ENCODE results near the gene GALNT7. TPM values are rescaled to one million over a fixed set of nuclear protein-coding genes. Genes with fewer than 3 reads are reported as not detected.
A peak's percentile ranks its signal among the peaks of the same experiment; 100 is the strongest.

Gene GALNT7
- total and polyA plus RNA-seq, 10 of the 15 experiments (the other 5 are each of a cell fraction or from before 2014, with no cell fraction given), result 14.2 to 33.2 (median 28.9) TPM

GRCh38 chr4:173317004-173317403 is 148.4 kb downstream of the GALNT7 start:
- Histone ChIP-seq H3K4me2 (ENCODE audit: control insufficient read depth, insufficient read depth) (no peak overlapping the region), H4K20me1 (ENCODE audit: control insufficient read depth, insufficient read depth) (no peaks in the 10 kb centered on the region), H3K4me1 (ENCODE audit: control insufficient read depth, insufficient read depth, low read length) (no peaks in the 10 kb centered on the region; the same call in 1 of the 2 replicates), H3K36me3 (ENCODE audit: control insufficient read depth in 2 of 2, insufficient read depth in 2 of 2, low read length in 1 of 2) (peaks cover 8 to 9% of the 10 kb centered on the region in 2 experiments; a peak in 2 of 4 replicates), H3K4me3 (no peak overlapping the region), H3K9me3 (replicated peaks; ENCODE audit: control insufficient read depth, insufficient read depth, low read length) (no peaks in the 10 kb centered on the region), H3K27ac (ENCODE audit: control insufficient read depth, insufficient read depth) (no peak overlapping the region), H3K79me2 (ENCODE audit: control insufficient read depth, insufficient read depth, low read length) (no peaks in the 10 kb centered on the region), H3K27me3 (replicated peaks in 1 of 2; ENCODE audit: control insufficient read depth in 2 of 2, insufficient read depth in 2 of 2, low read length in 1 of 2) (no peaks in the 10 kb centered on the region), H3K9ac (ENCODE audit: control insufficient read depth, insufficient read depth, low read length) (no peak overlapping the region), H2AFZ (ENCODE audit: control insufficient read depth, low read depth, low read length) (no peak overlapping the region)
- ChIA-PET POLR2A (no interaction called here), CTCF (interaction anchor here (0.9 to 5.2 kb wide), 4 partner anchors 15 to 304 kb away, joined by 3 to 57 read pairs (median 6); no protein-coding TSS in a partner anchor), RAD21 (ENCODE audit: unreplicated experiment) (interaction anchor here (1.2 kb wide), 1 partner anchor 304 kb away, joined by 4 read pairs; no protein-coding TSS in a partner anchor), SMC1A (ENCODE audit: uncharacterized antibody, unreplicated experiment) (interaction anchor here (0.6 to 6.7 kb wide), 2 partner anchors 96 to 103 kb away, joined by 3 to 84 read pairs; no protein-coding TSS in a partner anchor)
- ATAC-seq, result peak; percentile 89
- in situ Hi-C loops (cut with MboI), result no loop called here
- no TSS peak for BruUV-seq (replicated peaks)
- no peak for TF ChIP-seq SP1 (IDR thresholded peaks at IDR 0.05; ENCODE audit: low read depth, low read length)
- TF ChIP-seq, protein P1, sequence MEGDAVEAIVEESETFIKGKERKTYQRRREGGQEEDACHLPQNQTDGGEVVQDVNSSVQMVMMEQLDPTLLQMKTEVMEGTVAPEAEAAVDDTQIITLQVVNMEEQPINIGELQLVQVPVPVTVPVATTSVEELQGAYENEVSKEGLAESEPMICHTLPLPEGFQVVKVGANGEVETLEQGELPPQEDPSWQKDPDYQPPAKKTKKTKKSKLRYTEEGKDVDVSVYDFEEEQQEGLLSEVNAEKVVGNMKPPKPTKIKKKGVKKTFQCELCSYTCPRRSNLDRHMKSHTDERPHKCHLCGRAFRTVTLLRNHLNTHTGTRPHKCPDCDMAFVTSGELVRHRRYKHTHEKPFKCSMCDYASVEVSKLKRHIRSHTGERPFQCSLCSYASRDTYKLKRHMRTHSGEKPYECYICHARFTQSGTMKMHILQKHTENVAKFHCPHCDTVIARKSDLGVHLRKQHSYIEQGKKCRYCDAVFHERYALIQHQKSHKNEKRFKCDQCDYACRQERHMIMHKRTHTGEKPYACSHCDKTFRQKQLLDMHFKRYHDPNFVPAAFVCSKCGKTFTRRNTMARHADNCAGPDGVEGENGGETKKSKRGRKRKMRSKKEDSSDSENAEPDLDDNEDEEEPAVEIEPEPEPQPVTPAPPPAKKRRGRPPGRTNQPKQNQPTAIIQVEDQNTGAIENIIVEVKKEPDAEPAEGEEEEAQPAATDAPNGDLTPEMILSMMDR (IDR thresholded peaks at IDR 0.05 in 2 of 3, conservative IDR thresholded peaks at IDR 0.05 in 1 of 3; ENCODE audit: control insufficient read depth in 2 of 3, extremely low read depth in 1 of 3, insufficient read depth in 1 of 3, low read depth in 3 of 3, low read length in 3 of 3), result peak; percentile 1 to 30 (median 26); a peak in 3 of 6 replicates
- TF ChIP-seq RAD21 (IDR thresholded peaks at IDR 0.05; ENCODE audit: insufficient read depth, low read depth, low read length), result 0 out of 2 replicates have a peak, but pooled peaks have one; percentile 8
- TF ChIP-seq ZNF24 (IDR thresholded peaks at IDR 0.05), result no peak
- no peak for DNase-seq (ENCODE audit: low read depth, low spot score)
- intact Hi-C loops (cut with micrococcal nuclease; ENCODE audit: unreplicated experiment), result loop anchor here (5.0 kb wide), 1 partner anchor 175 kb away; no protein-coding TSS in a partner anchor
- no peak for FAIRE-seq
- WGBS (ENCODE audit: insufficient coverage, insufficient replicate concordance, low lambda C conversion rate, missing lambda C conversion rate), result 73% methylated on average over 3 of the region's 3 CpGs

Data from GM12878 (cell line).